Endothelial cell of umbilical vein (primary cell): ENCODE measurements around the gene TNFRSF14. TPM values are rescaled to one million over a fixed set of nuclear protein-coding genes. Genes with fewer than 3 reads are reported as not detected.

ENCODE experiments used
- BruUV-seq: library from RNA; stranded (reverse); fragments of 400-500 nt; replicated peaks from 2 replicates; lab custom pipeline; 2021; lab: Mats Ljungman, UMichigan
- CTCF ChIA-PET: fragments of 300-600, 350-600 bp; sonication (Branson Sonifier 250); formaldehyde crosslinking; loops from one replicate; lab custom pipeline; 2021; ENCODE audit warnings: antibody characterized with exemption, inconsistent platforms; lab: Charles Lee
- POLR2A ChIA-PET: fragments of 300-600, 350-600 bp; sonication (Branson Sonifier 250); formaldehyde crosslinking; loops from one replicate; lab custom pipeline; 2021; ENCODE audit warnings: antibody characterized with exemption, inconsistent platforms; lab: Charles Lee
- DNase-seq: peaks from one replicate; pipeline ENCODE4 v3.0.0-alpha.2; 2011; ENCODE audit warnings: low read depth, low spot score
- FAIRE-seq: peaks from 2 replicates; lab custom pipeline; 2011; peaks lifted over from hg19 to GRCh38; lab: Jason Lieb, UNC
- H2AFZ ChIP-seq: 2 replicates; pipeline ENCODE4 v1.6.0; 2012; ENCODE audit warnings: low read depth, low read length, control low read depth, inconsistent platforms
- H3K27ac ChIP-seq: 2 replicates; pipeline ENCODE4 v1.5.1; 2011; ENCODE audit warnings: low read depth, mild to moderate bottlenecking, control low read depth, low read length, moderate library complexity; ENCODE audit not compliant: insufficient read depth
- H3K27me3 ChIP-seq, 2 experiments: 2 replicates each; pipeline versions ENCODE4 v1.6.0 to v1.6.1; 2011; ENCODE audit warnings: low read length in 2 of 2, mixed read lengths in 1 of 2; ENCODE audit not compliant: control insufficient read depth in 2 of 2, insufficient read depth in 2 of 2
- H3K36me3 ChIP-seq, 2 experiments: 2 replicates in 1 of 2; 3 replicates in 1 of 2; pipeline ENCODE4 v1.5.1; 2011; ENCODE audit warnings: low read length in 2 of 2, mild to moderate bottlenecking in 1 of 2, moderate library complexity in 1 of 2; ENCODE audit not compliant: control insufficient read depth in 2 of 2, insufficient read depth in 2 of 2; ENCODE audit errors: extremely low read depth in 1 of 2
- H3K4me1 ChIP-seq: 3 replicates; pipeline ENCODE4 v1.5.1; 2011; ENCODE audit warnings: mild to moderate bottlenecking, low read length; ENCODE audit not compliant: control insufficient read depth, insufficient read depth; ENCODE audit errors: extremely low read depth
- H3K4me2 ChIP-seq: 2 replicates; pipeline ENCODE4 v1.6.1; 2011; ENCODE audit warnings: low read length, control low read depth, mixed read lengths; ENCODE audit not compliant: insufficient read depth
- H3K4me3 ChIP-seq, 3 experiments: fragments of 200-600 bp in 1 of 3; sonication (generic), shearing (Covaris generic) in 1 of 3; replicated peaks in 1 of 3; 2 replicates each; pipeline ENCODE4 v1.5.1; 2011 to 2016; ENCODE audit warnings: control low read depth in 3 of 3, low read length in 3 of 3, mild to moderate bottlenecking in 2 of 3, inconsistent platforms in 1 of 3, low read depth in 1 of 3, moderate library complexity in 1 of 3; ENCODE audit not compliant: insufficient read depth in 1 of 3
- H3K79me2 ChIP-seq: 2 replicates; pipeline ENCODE4 v1.6.0; 2012; ENCODE audit warnings: low read length, inconsistent platforms; ENCODE audit not compliant: control insufficient read depth, insufficient read depth
- H3K9ac ChIP-seq: replicated peaks from 2 replicates; pipeline ENCODE3; 2011; ENCODE audit warnings: low read length, control low read depth; ENCODE audit not compliant: insufficient read depth; ENCODE audit errors: extremely low read depth
- H3K9me1 ChIP-seq: replicated peaks from 3 replicates; pipeline ENCODE4 v1.6.0; 2011; ENCODE audit warnings: mild to moderate bottlenecking, low read length; ENCODE audit not compliant: control insufficient read depth, insufficient read depth; ENCODE audit errors: extremely low read depth
- H3K9me3 ChIP-seq: replicated peaks from 2 replicates; pipeline ENCODE4 v1.5.1; 2012; ENCODE audit warnings: low read length, inconsistent platforms; ENCODE audit not compliant: control insufficient read depth, insufficient read depth
- H4K20me1 ChIP-seq: replicated peaks from 2 replicates; pipeline ENCODE3; 2011; ENCODE audit warnings: mild to moderate bottlenecking, low read length; ENCODE audit not compliant: control insufficient read depth, insufficient read depth; ENCODE audit errors: extremely low read depth
- EZH2 ChIP-seq: IDR thresholded peaks from 2 replicates; pipeline ENCODE4 v1.6.1; 2012; ENCODE audit warnings: borderline replicate concordance, low read depth, mild to moderate bottlenecking, moderate library complexity, low read length, inconsistent platforms; ENCODE audit not compliant: severe bottlenecking
- FOS ChIP-seq: IDR thresholded peaks from 2 replicates; pipeline ENCODE4 v1.6.1; 2011; ENCODE audit warnings: mild to moderate bottlenecking, low read length, moderate library complexity, borderline replicate concordance; ENCODE audit not compliant: insufficient read depth
- GATA2 ChIP-seq: IDR thresholded peaks from 2 replicates; pipeline ENCODE4 v1.7.0; 2011; ENCODE audit warnings: low read depth, mild to moderate bottlenecking, moderate library complexity, mixed read lengths, low read length; ENCODE audit not compliant: insufficient read length, insufficient read depth
- JUN ChIP-seq: IDR thresholded peaks from 2 replicates; pipeline ENCODE4 v1.6.1; 2011; ENCODE audit warnings: borderline replicate concordance, low read depth; ENCODE audit not compliant: insufficient read length, insufficient read depth
- MYC ChIP-seq: IDR thresholded peaks from one replicate; pipeline ENCODE4 v1.6.1; 2011; ENCODE audit warnings: mild to moderate bottlenecking, low read depth, low read length
- POLR2A ChIP-seq: IDR thresholded peaks from 2 replicates; pipeline ENCODE4 v1.6.1; 2012; ENCODE audit warnings: low read depth, mild to moderate bottlenecking, control low read depth, low read length
- POLR2AphosphoS5 ChIP-seq: IDR thresholded peaks from 2 replicates; pipeline ENCODE4 v1.6.1; 2012; ENCODE audit warnings: low read depth, mild to moderate bottlenecking, control low read depth, low read length, moderate library complexity; ENCODE audit not compliant: insufficient read depth
- dilution Hi-C: fragments of 300-500 bp; cut with MboI; formaldehyde crosslinking; loops from one replicate; pipeline ENCODE4 v1.15.0; 2019; ENCODE audit warnings: low sequenced_read_pairs; ENCODE audit not compliant: extremely low pct_ligation_motif_present
- intact Hi-C: fragments of 100-400 bp; cut with micrococcal nuclease; formaldehyde crosslinking; loops from one replicate; pipeline ENCODE4 v1.10.0; 2022
- polyA plus RNA-seq, 4 experiments: library from polyadenylated mRNA; depleted of rRNA in 3 of 4; stranded (reverse) in 3 of 4; unstranded in 1 of 4; fragments of >200 nt; gene quantifications; 2 replicates each; pipeline versions ENCODE4 v1.2.1 to v1.2.3, GENCODE V29; 2011 to 2012; ENCODE audit warnings: missing spikeins in 1 of 4
- total RNA-seq: library from RNA; stranded (reverse); gene quantifications from 2 replicates; pipeline ENCODE4 v1.2.3, GENCODE V29; 2021
- TF ChIP-seq, protein P1 (sequence below), 2 donors: IDR thresholded peaks; 1 replicate in 1 of 2; 2 replicates in 1 of 2; pipeline ENCODE4 v1.5.1; 2011; ENCODE audit warnings: low read length in 2 of 2, mild to moderate bottlenecking in 2 of 2, moderate library complexity in 2 of 2, control low read depth in 1 of 2, inconsistent platforms in 1 of 2, low read depth in 1 of 2; ENCODE audit not compliant: insufficient read depth in 1 of 2; ENCODE audit errors: extremely low read depth in 1 of 2
- TF ChIP-seq, protein P2 (sequence below): IDR thresholded peaks from 2 replicates; pipeline ENCODE4 v1.6.1; 2011; ENCODE audit not compliant: insufficient read depth, insufficient read length

TNFRSF14 gene
- total and polyA plus RNA-seq, 2 donors (not counting 3 experiments of a cell fraction or from before 2014, with no cell fraction given), result 40.9 to 49.4 TPM

DNA sequence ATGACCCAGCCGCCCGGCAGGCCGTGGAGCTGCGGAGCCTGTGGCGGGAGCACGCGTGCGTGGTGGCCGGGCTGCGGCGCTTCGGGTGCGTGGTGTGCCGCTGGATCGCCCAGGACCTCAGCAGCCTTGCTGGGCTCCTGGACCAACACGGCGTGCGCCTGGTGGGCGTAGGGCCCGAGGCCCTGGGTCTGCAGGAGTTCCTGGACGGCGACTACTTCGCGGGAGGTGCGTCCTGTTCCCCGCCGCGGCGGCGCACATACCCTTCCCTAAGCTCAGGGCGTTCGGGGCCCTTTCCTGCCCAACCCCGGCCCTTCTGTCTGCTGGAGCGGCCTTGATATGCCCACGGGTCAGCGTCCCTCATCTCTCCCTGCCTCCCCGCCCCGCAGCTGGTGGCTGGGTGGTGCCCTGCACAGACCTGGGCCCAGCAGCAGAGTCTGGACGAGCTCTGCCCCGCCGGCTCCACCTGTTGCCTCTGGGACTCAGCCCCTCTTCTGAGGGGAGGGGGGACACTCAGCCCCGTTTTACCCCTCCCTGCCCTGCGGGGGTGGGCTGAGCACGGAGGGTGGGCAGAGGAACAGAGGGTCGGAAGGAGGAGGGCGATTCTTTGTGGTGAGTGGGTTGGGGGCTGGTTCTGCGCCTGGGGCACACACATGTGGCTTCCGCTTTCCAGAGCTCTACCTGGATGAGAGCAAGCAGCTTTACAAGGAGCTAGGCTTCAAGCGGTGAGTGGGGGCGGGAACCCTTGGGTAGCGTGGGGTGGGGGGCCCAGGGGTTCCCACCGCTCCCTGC lies 31.1 kb downstream of the TNFRSF14 start:
- FAIRE-seq (no peak), DNase-seq (peak; percentile 41)
- Histone ChIP-seq H3K9me3 (no peaks in the 10 kb centered on the region), H3K36me3 (peaks cover 3% of the 10 kb centered on the region in 2 experiments), H3K4me2 (peak overlapping the region; percentile 67), H4K20me1 (no peaks in the 10 kb centered on the region), H3K9me1 (no peaks in the 10 kb centered on the region), H2AFZ (peak overlapping the region; percentile 92), H3K4me3 (peak overlapping the region; percentile 9 to 69 (median 61)), H3K79me2 (peaks cover 5% of the 10 kb centered on the region), H3K27me3 (no peaks in the 10 kb centered on the region), H3K4me1 (peaks cover 10% of the 10 kb centered on the region), H3K27ac (no peak overlapping the region), H3K9ac (peak overlapping the region; percentile 41)
- TF ChIP-seq POLR2AphosphoS5 (peak; percentile 17), JUN (no peak)
- dilution Hi-C loops (no loop called here), intact Hi-C loops (loop anchor here (1.0 to 5.0 kb wide), 2 partner anchors 24 to 390 kb away; no protein-coding TSS in a partner anchor)
- BruUV-seq, result no TSS peak
- POLR2A ChIA-PET, result interaction anchor here (0.6 kb wide), 1 partner anchor 48 kb away, joined by 3 read pairs; no protein-coding TSS in a partner anchor
- CTCF ChIA-PET, result interaction anchor here (0.6 to 3.1 kb wide), 3 partner anchors 26 to 31 kb away, joined by 3 to 14 read pairs (median 12); partner anchors contain the start of gene TNFRSF14

DNA sequence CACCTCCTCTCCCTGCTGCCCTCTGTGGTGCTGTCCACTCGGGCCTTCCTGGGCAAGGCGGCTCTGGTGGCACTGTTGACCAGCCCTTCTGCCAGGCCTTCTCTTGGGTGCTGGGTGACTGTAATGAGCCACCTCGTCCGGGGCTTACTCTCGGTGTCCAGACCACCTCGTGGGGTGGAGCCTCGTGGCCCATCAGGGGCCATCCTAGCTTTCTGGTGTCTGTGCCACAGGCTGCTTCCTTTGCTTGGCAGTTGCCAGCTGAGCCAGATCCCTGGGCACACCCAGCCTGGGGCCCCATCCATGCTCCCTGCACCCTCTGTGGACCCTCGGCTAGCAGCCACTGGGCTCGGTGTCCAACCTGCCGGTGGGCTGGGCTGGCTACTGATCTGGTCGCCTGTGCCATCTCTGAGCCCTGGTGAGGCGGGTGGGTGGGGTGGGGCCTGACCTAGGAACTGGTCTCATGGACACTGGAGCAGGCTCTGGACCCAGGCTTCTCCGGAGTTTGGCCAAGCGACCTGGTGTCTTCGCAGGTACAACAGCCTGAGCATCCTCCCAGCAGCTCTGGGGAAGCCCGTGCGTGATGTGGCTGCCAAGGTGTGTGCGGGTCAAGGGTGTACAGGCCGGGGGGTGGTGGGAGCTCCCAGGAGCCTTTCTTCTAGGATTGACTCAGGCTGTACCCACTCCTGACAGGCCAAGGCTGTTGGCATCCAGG lies 31.8 kb downstream of the TNFRSF14 start:
- Histone ChIP-seq H3K9ac (no peak overlapping the region), H3K27ac (no peak overlapping the region), H3K4me3 (no peak overlapping the region), H2AFZ (no peak overlapping the region), H3K36me3 (peaks cover 3% of the 10 kb centered on the region in 2 experiments), H3K4me2 (peak overlapping the region; percentile 67), H3K79me2 (peaks cover 5% of the 10 kb centered on the region), H3K9me1 (no peaks in the 10 kb centered on the region), H3K27me3 (no peaks in the 10 kb centered on the region), H3K9me3 (no peaks in the 10 kb centered on the region), H3K4me1 (peaks cover 9% of the 10 kb centered on the region), H4K20me1 (no peaks in the 10 kb centered on the region)
- FAIRE-seq (no peak), DNase-seq (no peak)
- no peak for TF ChIP-seq EZH2
- TF ChIP-seq FOS, result no peak
- TF ChIP-seq GATA2, result no peak
- TF ChIP-seq POLR2A, result no peak
- no peak for TF ChIP-seq POLR2AphosphoS5
- TF ChIP-seq, protein P1, sequence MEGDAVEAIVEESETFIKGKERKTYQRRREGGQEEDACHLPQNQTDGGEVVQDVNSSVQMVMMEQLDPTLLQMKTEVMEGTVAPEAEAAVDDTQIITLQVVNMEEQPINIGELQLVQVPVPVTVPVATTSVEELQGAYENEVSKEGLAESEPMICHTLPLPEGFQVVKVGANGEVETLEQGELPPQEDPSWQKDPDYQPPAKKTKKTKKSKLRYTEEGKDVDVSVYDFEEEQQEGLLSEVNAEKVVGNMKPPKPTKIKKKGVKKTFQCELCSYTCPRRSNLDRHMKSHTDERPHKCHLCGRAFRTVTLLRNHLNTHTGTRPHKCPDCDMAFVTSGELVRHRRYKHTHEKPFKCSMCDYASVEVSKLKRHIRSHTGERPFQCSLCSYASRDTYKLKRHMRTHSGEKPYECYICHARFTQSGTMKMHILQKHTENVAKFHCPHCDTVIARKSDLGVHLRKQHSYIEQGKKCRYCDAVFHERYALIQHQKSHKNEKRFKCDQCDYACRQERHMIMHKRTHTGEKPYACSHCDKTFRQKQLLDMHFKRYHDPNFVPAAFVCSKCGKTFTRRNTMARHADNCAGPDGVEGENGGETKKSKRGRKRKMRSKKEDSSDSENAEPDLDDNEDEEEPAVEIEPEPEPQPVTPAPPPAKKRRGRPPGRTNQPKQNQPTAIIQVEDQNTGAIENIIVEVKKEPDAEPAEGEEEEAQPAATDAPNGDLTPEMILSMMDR (IDR thresholded peaks at IDR 0.05; ENCODE audit: extremely low read depth in 1 of 2, insufficient read depth in 1 of 2, low read depth in 1 of 2, low read length in 2 of 2), result no peak
- no peak for TF ChIP-seq MYC
- no peak for TF ChIP-seq JUN
- TF ChIP-seq, protein P2, sequence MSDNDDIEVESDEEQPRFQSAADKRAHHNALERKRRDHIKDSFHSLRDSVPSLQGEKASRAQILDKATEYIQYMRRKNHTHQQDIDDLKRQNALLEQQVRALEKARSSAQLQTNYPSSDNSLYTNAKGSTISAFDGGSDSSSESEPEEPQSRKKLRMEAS, result no peak
- ChIA-PET CTCF (interaction anchor here (0.6 kb wide), 1 partner anchor 29 kb away, joined by 3 read pairs; no protein-coding TSS in a partner anchor), POLR2A (interaction anchor here (0.6 kb wide), 1 partner anchor 48 kb away, joined by 3 read pairs; no protein-coding TSS in a partner anchor)
- intact Hi-C loops, result loop anchor here (1.0 to 5.0 kb wide), 2 partner anchors 23 to 391 kb away; no protein-coding TSS in a partner anchor
- BruUV-seq, result no TSS peak
- dilution Hi-C loops, result no loop called here
